B cell (primary cell): Measurements from ENCODE around the gene ACOT11. TPM values are rescaled to one million over a fixed set of nuclear protein-coding genes. Genes with fewer than 3 reads are reported as not detected.

Experiments used
- ATAC-seq: fragments of 200-7000 bp; cut with Tn5 transposase; one replicate; pipeline ENCODE4 v1.10.0; 2021; ENCODE audit warnings: low read depth, mild to moderate bottlenecking, moderate number of reproducible peaks, moderate library complexity
- CTCF ChIA-PET: fragments of 350-600 bp; sonication (Branson Sonifier 250); formaldehyde crosslinking; loops from one replicate; lab custom pipeline; 2021; ENCODE audit warnings: antibody characterized with exemption, inconsistent platforms; lab: Charles Lee
- POLR2A ChIA-PET: fragments of 350-600 bp; sonication (Branson Sonifier 250); formaldehyde crosslinking; loops from one replicate; lab custom pipeline; 2021; ENCODE audit warnings: antibody characterized with exemption; lab: Charles Lee
- DNase-seq: peaks from one replicate; pipeline ENCODE4 v3.0.0; 2013
- H2AFZ ChIP-seq: 2 replicates; pipeline ENCODE4 v1.6.1; 2012; ENCODE audit warnings: mild to moderate bottlenecking, low read depth, low read length; ENCODE audit not compliant: insufficient read depth, poor library complexity, severe bottlenecking
- H3K27ac ChIP-seq, 2 donors: 1 replicate in 1 of 2; 2 replicates in 1 of 2; pipeline ENCODE4 v1.5.1; 2012 to 2013; ENCODE audit warnings: low read length in 2 of 2, mild to moderate bottlenecking in 2 of 2, moderate library complexity in 1 of 2
- H3K27me3 ChIP-seq, 4 experiments: fragments of 200-600 bp in 1 of 4; sonication (generic) in 1 of 4; replicated peaks in 1 of 4; 1 replicate in 2 of 4; 2 replicates in 2 of 4; pipeline versions ENCODE4 v1.6.1 to v1.7.0; 2013 to 2016; ENCODE audit warnings: low read length in 3 of 4, mild to moderate bottlenecking in 2 of 4, mixed read lengths in 1 of 4, moderate library complexity in 1 of 4; ENCODE audit not compliant: insufficient read depth in 4 of 4, control insufficient read depth in 3 of 4; ENCODE audit errors: control extremely low read depth in 1 of 4
- H3K36me3 ChIP-seq, 2 experiments: replicated peaks in 1 of 2; 1 replicate in 1 of 2; 2 replicates in 1 of 2; pipeline versions ENCODE4 v1.6.1 to v1.7.1; 2013; ENCODE audit warnings: low read length in 1 of 2; ENCODE audit not compliant: insufficient read depth in 2 of 2, control insufficient read depth in 1 of 2; ENCODE audit errors: control extremely low read depth in 1 of 2, extremely low read depth in 1 of 2
- H3K4me1 ChIP-seq, 2 donors: fragments of 200-600 bp in 1 of 2; sonication (generic) in 1 of 2; 1 replicate in 1 of 2; 2 replicates in 1 of 2; pipeline versions ENCODE4 v1.5.1 to v1.6.1; 2013 to 2017; ENCODE audit warnings: low read length in 2 of 2; ENCODE audit not compliant: control insufficient read depth in 2 of 2, insufficient read depth in 2 of 2
- H3K4me2 ChIP-seq: replicated peaks from 2 replicates; pipeline ENCODE3; 2012; ENCODE audit warnings: mild to moderate bottlenecking, low read depth, low read length; ENCODE audit not compliant: poor library complexity, severe bottlenecking
- H3K4me3 ChIP-seq, 5 experiments: fragments of 200-600 bp in 1 of 5; sonication (generic) in 1 of 5; 1 replicate in 3 of 5; 2 replicates in 2 of 5; pipeline versions ENCODE4 v1.5.1 to v1.7.0; 2011 to 2016; ENCODE audit warnings: low read length in 4 of 5, mild to moderate bottlenecking in 4 of 5, low read depth in 2 of 5, control low read depth in 1 of 5, moderate library complexity in 1 of 5; ENCODE audit not compliant: insufficient read depth in 1 of 5; ENCODE audit errors: control extremely low read depth in 1 of 5, extremely low read depth in 1 of 5
- H3K79me2 ChIP-seq: fragments of 200-600 bp; sonication (generic); one replicate; pipeline ENCODE4 v1.6.0; 2016; ENCODE audit warnings: low read length; ENCODE audit not compliant: control insufficient read depth, insufficient read depth
- H3K9ac ChIP-seq: fragments of 200-600 bp; sonication (generic); 2 replicates; pipeline ENCODE4 v1.6.1; 2017; ENCODE audit warnings: mild to moderate bottlenecking, low read length, moderate library complexity
- H3K9me3 ChIP-seq, 3 donors: one replicate each; pipeline versions ENCODE4 v1.6.1 to v1.7.1; 2013; ENCODE audit warnings: low read length in 2 of 3; ENCODE audit not compliant: control insufficient read depth in 2 of 3, insufficient read depth in 1 of 3; ENCODE audit errors: control extremely low read depth in 1 of 3
- H4K20me1 ChIP-seq: 2 replicates; pipeline ENCODE4 v1.6.0; 2012; ENCODE audit warnings: mild to moderate bottlenecking, low read length; ENCODE audit not compliant: insufficient read depth, control insufficient read depth, poor library complexity, severe bottlenecking
- H3K27ac Mint-ChIP-seq: one replicate; pipeline ENCODE4 v1.8.0; 2021; ENCODE audit warnings: mixed read lengths
- H3K27me3 Mint-ChIP-seq: one replicate; pipeline ENCODE4 v1.8.0; 2021; ENCODE audit warnings: mixed read lengths
- H3K4me1 Mint-ChIP-seq: one replicate; pipeline ENCODE4 v1.8.0; 2021; ENCODE audit warnings: mixed read lengths
- H3K4me3 Mint-ChIP-seq: one replicate; pipeline ENCODE4 v1.8.0; 2021; ENCODE audit warnings: mixed read lengths
- H3K9me3 Mint-ChIP-seq: one replicate; pipeline ENCODE4 v1.8.0; 2022; ENCODE audit warnings: mixed read lengths; ENCODE audit not compliant: insufficient read depth
- CTCF ChIP-seq: fragments of 200-600 bp; IDR thresholded peaks from one replicate; pipeline ENCODE4 v1.8.0; 2022; ENCODE audit warnings: antibody characterized with exemption, mild to moderate bottlenecking
- EZH2 ChIP-seq: IDR thresholded peaks from 2 replicates; pipeline ENCODE4 v1.6.1; 2012; ENCODE audit warnings: borderline replicate concordance, low read depth, mild to moderate bottlenecking, moderate library complexity, low read length; ENCODE audit not compliant: insufficient read depth, poor library complexity, severe bottlenecking
- WGBS: methylation state at CpG from one replicate; pipeline ENCODE4 v1.1.5; 2013; ENCODE audit warnings: missing lambda C conversion rate; ENCODE audit not compliant: insufficient coverage; 5-methylcytosine and 5-hydroxymethylcytosine counted together
- intact Hi-C: fragments of 100-400 bp; cut with micrococcal nuclease; formaldehyde crosslinking; loops from one replicate; pipeline ENCODE4 v1.10.0; 2022
- polyA plus RNA-seq: library from polyadenylated mRNA; depleted of rRNA; stranded (reverse); fragments of >200 nt; gene quantifications from 2 replicates; pipeline ENCODE4 v1.2.3, GENCODE V29; 2012
- total RNA-seq, 2 donors: library from RNA; stranded (reverse); fragments of 120-200 nt in 1 of 2; gene quantifications; 1 replicate in 1 of 2; 2 replicates in 1 of 2; pipeline versions ENCODE4 v1.2.3 to v1.2.4, GENCODE V29; 2013 to 2022

The ACOT11 gene
- total and polyA plus RNA-seq, 2 donors (not counting 1 experiment from before 2014, with no cell fraction given): 0.03 to 0.07 TPM

GRCh38 chr1:54572542-54572850 lies 24.5 kb downstream of the ACOT11 start:
- CTCF ChIA-PET: no interaction called here
- TF ChIP-seq EZH2 (no peak), CTCF (no peak)

GRCh38 chr1:54574158-54574778 lies 26.2 kb downstream of the ACOT11 start:
- DNase-seq (no peak), ATAC-seq (no peak)
- peaks cover 3% of the 10 kb centered on the region for H3K27me3 Mint-ChIP-seq
- H3K4me1 Mint-ChIP-seq: no peaks in the 10 kb centered on the region
- H3K9ac ChIP-seq: no peak overlapping the region
- H4K20me1 ChIP-seq: no peaks in the 10 kb centered on the region
- H3K4me1 ChIP-seq: no peaks in the 10 kb centered on the region
- no peak overlapping the region for H3K27ac ChIP-seq
- no peaks in the 10 kb centered on the region for H3K36me3 ChIP-seq
- no peak for TF ChIP-seq CTCF
- TF ChIP-seq EZH2: no peak
- no peaks in the 10 kb centered on the region for H3K9me3 ChIP-seq
- H3K27me3 ChIP-seq: no peaks in the 10 kb centered on the region
- ChIA-PET CTCF (interaction anchor here (0.6 kb wide), 1 partner anchor 9 kb away, joined by 3 read pairs; no protein-coding TSS in a partner anchor), POLR2A (no interaction called here)
- H3K9me3 Mint-ChIP-seq: no peaks in the 10 kb centered on the region
- H3K79me2 ChIP-seq: no peaks in the 10 kb centered on the region
- intact Hi-C loops: no loop called here
- no peak overlapping the region for H3K4me3 Mint-ChIP-seq
- no peak overlapping the region for H2AFZ ChIP-seq
- no peak overlapping the region for H3K4me3 ChIP-seq
- no peak overlapping the region for H3K27ac Mint-ChIP-seq
- 99% methylated on average over 9 of the region's 12 CpGs for WGBS
- H3K4me2 ChIP-seq: no peak overlapping the region

More at GRCh38 chr1:54572542-54572850, 24.5 kb downstream of the ACOT11 start:
- no peaks in the 10 kb centered on the region for H3K36me3 ChIP-seq
- 70% methylated on average over 3 of the region's 3 CpGs for WGBS
- POLR2A ChIA-PET: no interaction called here
- H3K9me3 ChIP-seq: no peaks in the 10 kb centered on the region
- ATAC-seq (no peak), DNase-seq (no peak)
- H3K27me3 ChIP-seq: no peaks in the 10 kb centered on the region
- H3K27ac ChIP-seq: no peak overlapping the region
- no peaks in the 10 kb centered on the region for H3K4me1 Mint-ChIP-seq
- no peak overlapping the region for H3K4me2 ChIP-seq
- H3K4me3 ChIP-seq: no peak overlapping the region
- intact Hi-C loops: no loop called here
- H3K4me1 ChIP-seq: no peaks in the 10 kb centered on the region
- H3K79me2 ChIP-seq: no peaks in the 10 kb centered on the region
- H3K9me3 Mint-ChIP-seq: no peaks in the 10 kb centered on the region
- no peak overlapping the region for H3K9ac ChIP-seq
- no peaks in the 10 kb centered on the region for H4K20me1 ChIP-seq
- H3K27ac Mint-ChIP-seq: no peak overlapping the region
- peaks cover 9% of the 10 kb centered on the region for H3K27me3 Mint-ChIP-seq
- no peak overlapping the region for H2AFZ ChIP-seq
- no peak overlapping the region for H3K4me3 Mint-ChIP-seq
